HL-60 (cell line): Measurements from ENCODE around the gene ADAM22.
"Not testable (repeated sequence)": the region's sequence is repeated elsewhere in the genome, so short reads cannot be mapped to it uniquely, and the experiment has no call there.

Source experiments
- DNase-seq, 2 experiments: peaks; one replicate each; pipeline ENCODE4 v3.0.0-alpha.2; 2010 to 2020; ENCODE audit warnings: low read depth in 1 of 2, low spot score in 1 of 2
- H3K27ac ChIP-seq: fragments of 250-450 bp; sonication (Bioruptor Pico); replicated peaks from 2 replicates; pipeline ENCODE4 v1.5.1; 2020; ENCODE audit warnings: mild to moderate bottlenecking, moderate library complexity
- H3K27me3 ChIP-seq: fragments of 250-450 bp; sonication (Bioruptor Pico); 2 replicates; pipeline ENCODE4 v1.5.1; 2021; ENCODE audit warnings: mild to moderate bottlenecking, moderate library complexity; ENCODE audit not compliant: insufficient read depth, poor library complexity, severe bottlenecking
- H3K4me3 ChIP-seq: replicated peaks from 2 replicates; pipeline ENCODE4 v1.5.1; 2011; ENCODE audit warnings: mild to moderate bottlenecking, control low read depth, low read length; ENCODE audit not compliant: insufficient read depth
- GABPA ChIP-seq: IDR thresholded peaks from 2 replicates; pipeline ENCODE4 v1.6.1; 2012; ENCODE audit warnings: low read depth
- POLR2AphosphoS5 ChIP-seq: IDR thresholded peaks from 2 replicates; pipeline ENCODE4 v1.6.1; 2012; ENCODE audit warnings: low read depth
- SPI1 ChIP-seq: IDR thresholded peaks from 2 replicates; pipeline ENCODE4 v1.6.1; 2012; ENCODE audit warnings: low read depth, mild to moderate bottlenecking, borderline replicate concordance
- TF ChIP-seq, protein P1 (sequence below): IDR thresholded peaks from 2 replicates; pipeline ENCODE4 v1.6.1; 2012; ENCODE audit warnings: low read depth; ENCODE audit not compliant: insufficient replicate concordance
- TF ChIP-seq, protein P2 (sequence below): IDR thresholded peaks from one replicate; pipeline ENCODE4 v1.5.1; 2011; ENCODE audit warnings: low read length, control low read depth, inconsistent platforms; ENCODE audit not compliant: insufficient read depth

The ADAM22 gene

DNA sequence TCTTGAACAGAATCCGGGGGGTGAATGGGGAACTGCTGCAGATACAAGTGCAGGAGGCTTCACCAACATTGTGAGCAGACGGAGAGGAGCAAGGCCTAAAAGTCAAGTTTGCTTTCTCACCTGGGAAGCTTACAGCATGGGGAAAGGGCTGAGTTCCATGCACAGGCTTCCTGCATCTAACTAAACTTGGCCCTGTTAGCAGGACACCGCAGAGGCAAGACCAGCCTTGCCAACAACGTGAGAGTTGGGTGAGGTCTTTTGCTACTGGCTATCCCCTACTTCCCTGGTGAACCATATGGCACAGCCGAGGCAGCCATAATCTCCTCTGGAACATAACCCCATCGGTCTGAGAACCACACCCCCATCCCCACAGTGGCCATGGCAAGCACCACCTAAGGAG is 14.2 kb upstream of the ADAM22 start:
- no peak overlapping the region for H3K4me3 ChIP-seq
- no peak overlapping the region for H3K27ac ChIP-seq
- TF ChIP-seq GABPA (no peak), SPI1 (no peak), POLR2AphosphoS5 (no peak)
- TF ChIP-seq, protein P1, sequence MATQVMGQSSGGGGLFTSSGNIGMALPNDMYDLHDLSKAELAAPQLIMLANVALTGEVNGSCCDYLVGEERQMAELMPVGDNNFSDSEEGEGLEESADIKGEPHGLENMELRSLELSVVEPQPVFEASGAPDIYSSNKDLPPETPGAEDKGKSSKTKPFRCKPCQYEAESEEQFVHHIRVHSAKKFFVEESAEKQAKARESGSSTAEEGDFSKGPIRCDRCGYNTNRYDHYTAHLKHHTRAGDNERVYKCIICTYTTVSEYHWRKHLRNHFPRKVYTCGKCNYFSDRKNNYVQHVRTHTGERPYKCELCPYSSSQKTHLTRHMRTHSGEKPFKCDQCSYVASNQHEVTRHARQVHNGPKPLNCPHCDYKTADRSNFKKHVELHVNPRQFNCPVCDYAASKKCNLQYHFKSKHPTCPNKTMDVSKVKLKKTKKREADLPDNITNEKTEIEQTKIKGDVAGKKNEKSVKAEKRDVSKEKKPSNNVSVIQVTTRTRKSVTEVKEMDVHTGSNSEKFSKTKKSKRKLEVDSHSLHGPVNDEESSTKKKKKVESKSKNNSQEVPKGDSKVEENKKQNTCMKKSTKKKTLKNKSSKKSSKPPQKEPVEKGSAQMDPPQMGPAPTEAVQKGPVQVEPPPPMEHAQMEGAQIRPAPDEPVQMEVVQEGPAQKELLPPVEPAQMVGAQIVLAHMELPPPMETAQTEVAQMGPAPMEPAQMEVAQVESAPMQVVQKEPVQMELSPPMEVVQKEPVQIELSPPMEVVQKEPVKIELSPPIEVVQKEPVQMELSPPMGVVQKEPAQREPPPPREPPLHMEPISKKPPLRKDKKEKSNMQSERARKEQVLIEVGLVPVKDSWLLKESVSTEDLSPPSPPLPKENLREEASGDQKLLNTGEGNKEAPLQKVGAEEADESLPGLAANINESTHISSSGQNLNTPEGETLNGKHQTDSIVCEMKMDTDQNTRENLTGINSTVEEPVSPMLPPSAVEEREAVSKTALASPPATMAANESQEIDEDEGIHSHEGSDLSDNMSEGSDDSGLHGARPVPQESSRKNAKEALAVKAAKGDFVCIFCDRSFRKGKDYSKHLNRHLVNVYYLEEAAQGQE: no peak
- TF ChIP-seq, protein P2, sequence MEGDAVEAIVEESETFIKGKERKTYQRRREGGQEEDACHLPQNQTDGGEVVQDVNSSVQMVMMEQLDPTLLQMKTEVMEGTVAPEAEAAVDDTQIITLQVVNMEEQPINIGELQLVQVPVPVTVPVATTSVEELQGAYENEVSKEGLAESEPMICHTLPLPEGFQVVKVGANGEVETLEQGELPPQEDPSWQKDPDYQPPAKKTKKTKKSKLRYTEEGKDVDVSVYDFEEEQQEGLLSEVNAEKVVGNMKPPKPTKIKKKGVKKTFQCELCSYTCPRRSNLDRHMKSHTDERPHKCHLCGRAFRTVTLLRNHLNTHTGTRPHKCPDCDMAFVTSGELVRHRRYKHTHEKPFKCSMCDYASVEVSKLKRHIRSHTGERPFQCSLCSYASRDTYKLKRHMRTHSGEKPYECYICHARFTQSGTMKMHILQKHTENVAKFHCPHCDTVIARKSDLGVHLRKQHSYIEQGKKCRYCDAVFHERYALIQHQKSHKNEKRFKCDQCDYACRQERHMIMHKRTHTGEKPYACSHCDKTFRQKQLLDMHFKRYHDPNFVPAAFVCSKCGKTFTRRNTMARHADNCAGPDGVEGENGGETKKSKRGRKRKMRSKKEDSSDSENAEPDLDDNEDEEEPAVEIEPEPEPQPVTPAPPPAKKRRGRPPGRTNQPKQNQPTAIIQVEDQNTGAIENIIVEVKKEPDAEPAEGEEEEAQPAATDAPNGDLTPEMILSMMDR: no peak
- DNase-seq: no peak
- no peaks in the 10 kb centered on the region for H3K27me3 ChIP-seq

DNA sequence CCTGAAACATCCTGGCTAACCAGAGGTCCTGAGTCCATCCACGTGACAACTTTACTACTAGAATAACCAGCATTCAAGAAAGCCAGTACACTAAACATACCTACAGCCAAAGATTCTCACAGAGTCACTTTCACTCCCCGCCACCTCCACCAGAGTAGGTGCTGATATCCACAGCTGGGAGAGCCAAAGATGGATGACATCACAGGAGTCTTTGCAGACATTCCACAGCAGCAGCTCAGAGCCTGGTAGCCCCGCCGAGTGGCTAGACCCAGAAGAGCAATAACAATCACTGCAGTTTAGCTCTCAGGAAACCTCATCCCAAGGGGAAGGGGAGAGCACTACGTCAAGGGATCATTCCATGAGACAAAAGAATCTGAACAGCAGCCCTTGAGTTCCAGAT is 13.5 kb upstream of the ADAM22 start:
- Histone ChIP-seq H3K27ac (no peak overlapping the region), H3K4me3 (no peak overlapping the region), H3K27me3 (no peaks in the 10 kb centered on the region)
- no peak for DNase-seq
- TF ChIP-seq GABPA: no peak
- TF ChIP-seq, protein P1: no peak
- no peak for TF ChIP-seq SPI1
- TF ChIP-seq, protein P2: no peak
- TF ChIP-seq POLR2AphosphoS5: no peak

DNA sequence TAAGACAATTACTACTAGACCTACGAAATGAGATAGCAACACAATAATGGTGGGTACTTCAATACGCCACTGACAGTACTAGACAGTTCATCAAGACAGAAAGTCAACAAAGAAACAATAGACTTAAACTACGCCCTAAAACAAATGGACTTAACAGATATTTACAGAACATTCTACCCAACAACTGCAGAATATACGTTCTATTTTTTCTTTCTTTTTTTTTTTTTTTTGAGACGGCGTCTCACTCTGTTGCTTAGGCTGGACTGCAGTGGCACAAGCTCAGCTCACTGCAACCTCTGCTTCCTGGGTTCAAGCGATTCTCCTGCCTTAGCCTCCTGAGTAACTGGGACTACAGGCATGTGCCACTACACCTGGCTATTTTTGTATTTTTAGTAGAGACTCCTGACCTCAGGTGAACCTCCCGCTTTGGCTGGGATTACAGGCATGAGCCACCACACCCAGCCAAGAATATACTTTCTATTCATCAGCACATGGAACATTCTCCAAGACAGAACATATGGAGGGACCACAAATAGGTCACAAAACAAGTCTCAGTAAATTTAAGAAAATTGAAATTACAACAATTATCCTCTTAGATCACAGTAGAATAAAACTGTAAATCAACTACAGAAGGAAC is 11.2 kb upstream of the ADAM22 start:
- not testable (repeated sequence) for H3K27ac ChIP-seq, H3K4me3 ChIP-seq, DNase-seq, H3K27me3 ChIP-seq

DNA sequence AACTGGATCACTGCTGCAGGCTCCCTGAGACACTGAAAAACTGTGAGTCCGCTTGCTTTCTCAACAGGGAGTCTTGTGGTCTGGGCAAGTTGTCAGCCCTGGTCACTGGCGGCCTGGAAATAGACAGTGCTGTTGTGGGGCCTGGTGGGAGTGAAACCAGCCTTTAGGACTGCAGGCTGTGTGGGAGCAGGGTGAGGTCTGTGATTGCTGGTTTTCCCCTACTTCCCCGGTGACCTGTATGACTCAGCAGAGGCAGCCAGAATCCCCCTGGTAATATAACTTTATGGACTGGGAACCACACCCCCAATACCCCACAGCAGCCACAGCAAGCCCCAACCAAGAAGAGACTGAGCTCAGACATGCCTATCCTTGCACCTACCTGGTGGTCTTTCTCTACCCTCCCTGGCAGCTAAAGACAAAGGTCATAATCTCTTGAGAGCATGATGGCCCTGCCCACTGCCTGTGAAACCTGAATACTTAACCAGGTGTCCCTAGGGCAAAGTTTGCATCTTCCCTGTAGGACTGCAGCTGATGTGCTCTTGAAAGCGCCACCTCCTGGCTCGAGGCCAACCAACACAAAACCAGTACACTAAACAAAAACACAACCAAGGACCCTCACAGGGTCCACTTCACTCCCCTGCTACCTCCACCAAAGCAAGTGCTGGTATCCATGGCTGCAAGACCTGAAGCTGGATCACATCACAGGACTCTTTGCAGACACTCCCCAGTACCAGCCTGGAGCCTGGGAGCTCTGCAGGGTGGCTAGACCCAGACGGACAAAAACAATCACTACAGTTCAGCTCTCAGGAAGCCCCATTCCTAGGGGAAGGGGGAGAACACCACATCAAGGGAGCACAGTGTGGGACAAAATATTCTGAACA is 7.2 kb upstream of the ADAM22 start:
- TF ChIP-seq, protein P1: no peak
- TF ChIP-seq, protein P2: no peak
- TF ChIP-seq POLR2AphosphoS5 (no peak), GABPA (no peak), SPI1 (no peak)
- no peak overlapping the region for H3K27ac ChIP-seq
- DNase-seq: no peak

More for the DNA sequence above, 7.2 kb upstream of the ADAM22 start:
- no peaks in the 10 kb centered on the region for H3K27me3 ChIP-seq
- no peak overlapping the region for H3K4me3 ChIP-seq
